ENCODE results near the gene GNAQ.
"Not testable (repeated sequence)": the region's sequence is repeated elsewhere in the genome, so short reads cannot be mapped to it uniquely, and the experiment has no call there.

GNAQ gene

GRCh38 chr9:77864211-77864889, 167.3 kb downstream of the GNAQ start:
- no peak overlapping the region for H3K4me3 Mint-ChIP-seq
- peaks cover 57% of the 10 kb centered on the region for H3K36me3 Mint-ChIP-seq (ENCODE audit: low read depth)
- H3K9me3 Mint-ChIP-seq, result peaks cover 33% of the 10 kb centered on the region
- H3K4me1 Mint-ChIP-seq, result no peaks in the 10 kb centered on the region
- TF ChIP-seq CTCF (IDR thresholded peaks at IDR 0.05; ENCODE audit: unreplicated experiment in 3 of 3), result no peak
- no peak overlapping the region for H3K27ac Mint-ChIP-seq
- no peaks in the 10 kb centered on the region for H3K27me3 Mint-ChIP-seq (ENCODE audit: low read depth)

GRCh38 chr9:77863638-77864037, 168.0 kb downstream of the GNAQ start:
- H3K9me3 Mint-ChIP-seq, result peaks cover 33% of the 10 kb centered on the region
- H3K4me1 Mint-ChIP-seq; H3K27ac Mint-ChIP-seq; H3K4me3 Mint-ChIP-seq; H3K27me3 Mint-ChIP-seq (ENCODE audit: low read depth): not testable (repeated sequence)
- peaks cover 62% of the 10 kb centered on the region for H3K36me3 Mint-ChIP-seq (ENCODE audit: low read depth)

- H3K27me3 Mint-ChIP-seq (ENCODE audit: low read depth); H3K4me3 Mint-ChIP-seq; H3K4me1 Mint-ChIP-seq; H3K27ac Mint-ChIP-seq: not testable (repeated sequence)
- Mint-ChIP-seq H3K9me3 (peaks cover 33% of the 10 kb centered on the region), H3K36me3 (ENCODE audit: low read depth) (peaks cover 68% of the 10 kb centered on the region)
These were observed 170.7 kb downstream of the GNAQ start for GRCh38 chr9:77860953-77861352.

GRCh38 chr9:77857513-77858259, 173.9 kb downstream of the GNAQ start:
- H3K27ac Mint-ChIP-seq, result no peak overlapping the region
- no peaks in the 10 kb centered on the region for H3K4me1 Mint-ChIP-seq
- TF ChIP-seq CTCF (IDR thresholded peaks at IDR 0.05; ENCODE audit: unreplicated experiment in 3 of 3), result no peak
- peaks cover 11% of the 10 kb centered on the region for H3K9me3 Mint-ChIP-seq
- H3K36me3 Mint-ChIP-seq (ENCODE audit: low read depth), result peaks cover 36% of the 10 kb centered on the region
- no peaks in the 10 kb centered on the region for H3K27me3 Mint-ChIP-seq (ENCODE audit: low read depth)
- no peak overlapping the region for H3K4me3 Mint-ChIP-seq

- H3K27me3 Mint-ChIP-seq (ENCODE audit: low read depth), result no peaks in the 10 kb centered on the region
- no peak overlapping the region for H3K4me3 Mint-ChIP-seq
- no peaks in the 10 kb centered on the region for H3K4me1 Mint-ChIP-seq
- TF ChIP-seq CTCF (IDR thresholded peaks at IDR 0.05; ENCODE audit: unreplicated experiment in 3 of 3), result no peak
- no peak overlapping the region for H3K27ac Mint-ChIP-seq
- H3K36me3 Mint-ChIP-seq (ENCODE audit: low read depth), result peaks cover 26% of the 10 kb centered on the region
- H3K9me3 Mint-ChIP-seq, result peaks cover 7% of the 10 kb centered on the region
These were observed 175.0 kb downstream of the GNAQ start for GRCh38 chr9:77856615-77857014.

GRCh38 chr9:77854916-77855311, 176.7 kb downstream of the GNAQ start:
- Mint-ChIP-seq H3K4me3 (no peak overlapping the region), H3K9me3 (no peaks in the 10 kb centered on the region), H3K27ac (no peak overlapping the region), H3K27me3 (ENCODE audit: low read depth) (no peaks in the 10 kb centered on the region), H3K4me1 (no peaks in the 10 kb centered on the region), H3K36me3 (ENCODE audit: low read depth) (peaks cover 11% of the 10 kb centered on the region)
- no peak for TF ChIP-seq CTCF (IDR thresholded peaks at IDR 0.05; ENCODE audit: unreplicated experiment in 3 of 3)
